GM19467 (cell line): ENCODE results near the gene NR2C2.

ENCODE experiments used
- ATAC-seq: cut with Tn5 transposase; IDR thresholded peaks from one replicate; pipeline ENCODE4 v1.9.1; 2021; ENCODE audit warnings: mild to moderate bottlenecking, moderate library complexity; ENCODE audit not compliant: unreplicated experiment

The NR2C2 gene

GRCh38 chr3:15060029-15060428 lies 112.6 kb downstream of the NR2C2 start:
- no peak for ATAC-seq

GRCh38 chr3:15063238-15063637 lies 115.9 kb downstream of the NR2C2 start:
- ATAC-seq, result no peak

GRCh38 chr3:15063656-15064286 lies 116.4 kb downstream of the NR2C2 start:
- no peak for ATAC-seq

GRCh38 chr3:15064299-15064834 lies 117.0 kb downstream of the NR2C2 start:
- ATAC-seq, result peak; percentile 9

GRCh38 chr3:15064835-15065549 lies 117.6 kb downstream of the NR2C2 start, which contains the start of gene MRPS25:
TSS of gene MRPS25 (minus strand) at chr3:15065315. CDS start at chr3:15065194, 121 bp downstream.
- ATAC-seq, result peak; percentile 97

- ATAC-seq, result no peak
Measured at GRCh38 chr3:15065550-15066007, 118.2 kb downstream of the NR2C2 start.

- no peak for ATAC-seq
Measured at GRCh38 chr3:15066467-15066866, 119.1 kb downstream of the NR2C2 start.

- ATAC-seq, result no peak
Measured at GRCh38 chr3:15069441-15069840, 122.1 kb downstream of the NR2C2 start.

- ATAC-seq, result no peak
Measured at GRCh38 chr3:15071699-15072098, 124.3 kb downstream of the NR2C2 start.

- no peak for ATAC-seq
Measured at GRCh38 chr3:15074500-15074899, 127.1 kb downstream of the NR2C2 start.

GRCh38 chr3:15079091-15079490 lies 131.7 kb downstream of the NR2C2 start:
- no peak for ATAC-seq

GRCh38 chr3:15081960-15082664 lies 134.7 kb downstream of the NR2C2 start:
- no peak for ATAC-seq

- ATAC-seq, result no peak
Measured at GRCh38 chr3:15083252-15083651, 135.9 kb downstream of the NR2C2 start.

GRCh38 chr3:15086263-15086662 lies 138.9 kb downstream of the NR2C2 start:
- no peak for ATAC-seq

GRCh38 chr3:15086699-15087098 lies 139.3 kb downstream of the NR2C2 start:
- no peak for ATAC-seq

- ATAC-seq, result no peak
Measured at GRCh38 chr3:15089201-15089600, 141.8 kb downstream of the NR2C2 start.

- no peak for ATAC-seq
Measured at GRCh38 chr3:15091575-15091974, 144.2 kb downstream of the NR2C2 start.

GRCh38 chr3:15092686-15093085 lies 145.3 kb downstream of the NR2C2 start:
- no peak for ATAC-seq

- ATAC-seq, result no peak
Measured at GRCh38 chr3:15094187-15094875, 146.9 kb downstream of the NR2C2 start.

GRCh38 chr3:15096046-15096445 lies 148.7 kb downstream of the NR2C2 start:
- no peak for ATAC-seq

- no peak for ATAC-seq
Measured at GRCh38 chr3:15097891-15098290, 150.5 kb downstream of the NR2C2 start.
